SJSA1 (cell line): ENCODE results near the gene TRAF3IP1. TPM values are rescaled to one million over a fixed set of nuclear protein-coding genes. Genes with fewer than 3 reads are reported as not detected.
"Not testable (repeated sequence)": the region's sequence is repeated elsewhere in the genome, so short reads cannot be mapped to it uniquely, and the experiment has no call there.

ENCODE experiments used
- DNase-seq, 2 experiments: peaks; one replicate each; pipeline ENCODE4 v3.0.0-alpha.2; 2015 to 2020; ENCODE audit warnings: low spot score in 2 of 2, low read depth in 1 of 2
- H3K27ac ChIP-seq: fragments of 250-450 bp; sonication (Bioruptor Pico); 2 replicates; pipeline ENCODE4 v1.5.1; 2020; ENCODE audit warnings: mild to moderate bottlenecking, moderate library complexity
- H3K27me3 ChIP-seq: fragments of 250-450 bp; sonication (Bioruptor Pico); replicated peaks from 2 replicates; pipeline ENCODE4 v1.5.1; 2020; ENCODE audit warnings: mild to moderate bottlenecking, moderate library complexity
- H3K36me3 ChIP-seq: fragments of 250-450 bp; sonication (Bioruptor Pico); 2 replicates; pipeline ENCODE4 v1.5.1; 2020; ENCODE audit warnings: mild to moderate bottlenecking
- H3K4me1 ChIP-seq: fragments of 250-450 bp; sonication (Bioruptor Pico); replicated peaks from 2 replicates; pipeline ENCODE4 v1.6.1; 2021; ENCODE audit warnings: mild to moderate bottlenecking
- H3K4me3 ChIP-seq: fragments of 250-450 bp; sonication (Bioruptor Pico); 2 replicates; pipeline ENCODE4 v1.5.1; 2020; ENCODE audit warnings: mild to moderate bottlenecking
- H3K9me3 ChIP-seq: fragments of 250-450 bp; sonication (Bioruptor Pico); replicated peaks from 2 replicates; pipeline ENCODE4 v1.5.1; 2020; ENCODE audit warnings: mild to moderate bottlenecking
- total RNA-seq: library from RNA; depleted of rRNA; stranded (reverse); fragments of >200 nt; shearing (Covaris generic); gene quantifications from 2 replicates; pipeline ENCODE4 v1.2.3, GENCODE V29; 2014

Gene TRAF3IP1
- total RNA-seq, 1 experiment from 2014 or later = 12.7 TPM

DNA sequence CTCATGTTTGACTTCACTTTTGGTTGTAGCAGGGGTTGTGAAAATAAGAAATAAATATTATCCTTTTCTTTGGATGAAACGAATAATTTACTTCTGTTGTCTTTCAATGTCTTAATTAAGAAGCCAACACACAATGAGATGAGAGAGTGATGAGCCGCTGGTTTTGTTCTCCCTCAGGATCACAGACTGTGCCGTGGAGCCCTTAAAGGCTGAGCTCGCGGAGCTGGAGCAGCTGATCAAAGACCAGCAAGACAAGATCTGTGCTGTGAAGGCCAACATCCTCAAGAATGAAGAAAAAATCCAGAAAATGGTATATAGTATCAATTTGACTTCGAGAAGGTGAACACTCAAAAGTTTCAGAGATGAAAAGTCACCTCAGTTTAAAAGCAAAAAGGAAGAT, 78.3 kb downstream of the TRAF3IP1 start:
- H3K9me3 ChIP-seq = no peaks in the 10 kb centered on the region
- peaks cover 5% of the 10 kb centered on the region; the same call in 1 of the 2 replicates for H3K36me3 ChIP-seq
- H3K27me3 ChIP-seq = no peaks in the 10 kb centered on the region
- H3K4me3 ChIP-seq = no peak overlapping the region
- no peaks in the 10 kb centered on the region for H3K4me1 ChIP-seq
- H3K27ac ChIP-seq = no peak overlapping the region
- DNase-seq = no peak

DNA sequence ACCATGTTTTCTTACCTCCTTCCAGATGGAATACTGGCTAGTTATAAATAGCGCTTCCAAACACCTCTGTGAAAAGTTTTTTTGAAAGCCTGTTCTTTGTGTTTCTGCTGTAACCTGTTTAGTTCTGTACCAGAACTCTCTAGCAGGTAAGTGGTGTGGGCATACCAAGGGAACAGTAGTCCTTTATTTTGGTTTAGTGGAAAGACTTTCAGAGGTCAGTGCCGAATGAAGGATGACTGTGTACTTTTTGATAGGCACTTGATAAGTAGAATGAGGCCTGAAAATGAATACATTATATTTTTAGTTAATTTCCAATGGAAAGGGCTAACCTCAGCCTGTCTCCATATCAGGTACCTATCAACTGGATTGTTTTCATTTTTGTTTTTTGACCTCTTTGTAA, 78.8 kb downstream of the TRAF3IP1 start:
- no peak for DNase-seq
- H3K9me3 ChIP-seq = no peaks in the 10 kb centered on the region
- no peak overlapping the region for H3K27ac ChIP-seq
- no peaks in the 10 kb centered on the region for H3K4me1 ChIP-seq
- H3K36me3 ChIP-seq = peaks cover 5% of the 10 kb centered on the region; the same call in 1 of the 2 replicates
- no peaks in the 10 kb centered on the region for H3K27me3 ChIP-seq
- no peak overlapping the region for H3K4me3 ChIP-seq

DNA sequence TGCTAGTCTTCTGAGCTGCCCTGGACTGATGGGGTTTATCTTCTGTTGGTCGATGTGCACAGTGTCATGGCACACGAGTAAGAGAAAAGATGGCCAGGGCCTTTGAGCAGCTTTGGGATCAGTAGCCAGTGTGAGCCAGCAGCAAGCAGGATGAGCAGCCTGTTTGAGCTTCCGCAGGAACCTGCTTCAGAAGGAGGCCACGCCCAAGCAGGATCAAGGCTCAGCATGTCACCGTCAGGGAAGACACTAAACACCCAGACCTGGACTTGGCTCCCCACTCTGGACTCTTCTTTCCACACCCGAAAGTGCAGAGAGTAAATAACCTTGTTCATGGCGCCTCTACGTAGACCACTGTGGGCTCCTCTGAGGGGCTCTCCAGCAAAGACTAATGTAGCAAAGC, 81.2 kb downstream of the TRAF3IP1 start:
- Histone ChIP-seq H3K36me3 (peaks cover 5% of the 10 kb centered on the region; the same call in 1 of the 2 replicates), H3K4me1 (no peaks in the 10 kb centered on the region), H3K9me3 (no peaks in the 10 kb centered on the region), H3K27me3 (no peaks in the 10 kb centered on the region), H3K27ac (no peak overlapping the region), H3K4me3 (no peak overlapping the region)
- no peak for DNase-seq

DNA sequence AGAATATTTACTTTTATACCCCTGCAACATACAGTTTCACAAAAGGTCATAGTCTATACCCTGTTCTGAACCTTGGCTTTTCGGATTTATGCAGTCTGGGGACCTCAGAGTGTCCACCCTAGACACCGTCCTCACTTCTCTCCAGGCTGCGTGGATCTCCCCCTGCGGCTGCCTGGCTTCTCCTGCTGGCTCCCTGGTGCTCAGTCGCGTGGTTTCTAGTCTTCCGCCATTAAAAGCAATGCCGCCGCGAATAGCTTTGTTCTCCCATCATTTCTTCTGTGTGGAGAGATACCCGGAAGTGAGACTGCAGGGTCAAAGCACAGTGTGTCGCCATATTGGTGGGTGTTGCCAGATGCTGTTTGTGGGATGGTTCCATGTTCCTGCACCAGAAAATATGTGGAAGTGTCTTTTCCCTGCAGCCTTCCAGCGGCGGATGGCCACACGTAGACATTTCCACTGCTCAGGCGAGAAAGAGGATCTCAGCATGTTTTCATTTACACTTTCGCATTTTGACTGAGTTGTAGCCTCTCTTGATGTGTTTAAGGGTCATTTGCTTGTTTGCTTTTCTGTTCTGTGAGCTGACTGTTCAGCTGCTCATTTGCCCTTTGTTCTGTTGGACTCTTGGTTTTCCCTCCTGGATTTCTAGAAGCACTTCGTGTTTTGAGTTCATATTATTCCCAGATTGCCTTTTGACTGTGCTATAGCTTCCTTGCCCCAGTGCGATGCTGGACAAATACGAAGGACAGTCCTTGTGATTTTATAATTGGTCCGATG, 83.5 kb downstream of the TRAF3IP1 start:
- no peak for DNase-seq
- no peaks in the 10 kb centered on the region for H3K9me3 ChIP-seq
- H3K27ac ChIP-seq = no peak overlapping the region
- no peaks in the 10 kb centered on the region for H3K4me1 ChIP-seq
- peaks cover 4% of the 10 kb centered on the region; the same call in 1 of the 2 replicates for H3K36me3 ChIP-seq
- H3K27me3 ChIP-seq = no peaks in the 10 kb centered on the region
- no peak overlapping the region for H3K4me3 ChIP-seq

DNA sequence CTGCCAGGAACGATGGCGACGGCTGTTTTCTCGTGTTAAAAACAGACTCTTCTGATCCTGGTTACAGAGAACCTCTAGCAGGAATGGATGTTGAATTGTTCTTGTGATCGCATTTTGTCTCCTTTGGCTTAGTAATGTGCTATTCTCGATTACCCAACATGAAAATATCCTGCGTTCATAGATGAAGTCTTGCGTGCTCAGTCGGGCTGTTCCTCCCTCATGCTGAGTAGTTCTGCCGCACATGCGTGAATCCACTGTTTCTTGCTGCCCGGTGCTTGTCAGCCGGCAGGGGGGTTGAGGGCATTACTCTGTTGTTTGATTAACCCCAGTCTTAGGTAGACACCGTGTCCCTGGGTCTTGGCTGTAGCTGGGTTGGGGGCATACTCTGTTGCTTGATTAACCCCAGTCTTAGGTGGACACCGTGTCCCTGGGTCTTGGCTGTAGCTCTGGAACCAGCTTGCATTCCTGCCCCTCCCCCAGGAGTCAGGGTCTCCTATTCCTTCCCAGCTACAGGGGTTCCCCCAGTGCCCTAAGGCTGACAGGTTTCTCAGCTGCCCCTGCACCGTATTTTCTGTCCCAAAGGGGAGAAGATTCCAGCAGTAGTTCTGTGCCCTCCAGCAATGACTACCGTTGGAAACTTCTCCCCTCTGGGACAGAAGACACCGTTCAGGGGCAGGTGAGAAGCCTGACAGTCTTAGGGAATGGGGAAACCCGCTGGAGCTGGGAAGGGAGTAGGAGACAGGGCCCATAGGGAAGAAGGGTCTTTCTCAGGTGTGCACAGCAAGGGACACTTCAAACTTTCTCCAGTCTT, 84.3 kb downstream of the TRAF3IP1 start:
- Histone ChIP-seq H3K36me3 (no peaks in the 10 kb centered on the region), H3K4me1 (no peaks in the 10 kb centered on the region), H3K27me3 (no peaks in the 10 kb centered on the region), H3K27ac (no peak overlapping the region), H3K9me3 (no peaks in the 10 kb centered on the region), H3K4me3 (no peak overlapping the region)
- DNase-seq = no peak

DNA sequence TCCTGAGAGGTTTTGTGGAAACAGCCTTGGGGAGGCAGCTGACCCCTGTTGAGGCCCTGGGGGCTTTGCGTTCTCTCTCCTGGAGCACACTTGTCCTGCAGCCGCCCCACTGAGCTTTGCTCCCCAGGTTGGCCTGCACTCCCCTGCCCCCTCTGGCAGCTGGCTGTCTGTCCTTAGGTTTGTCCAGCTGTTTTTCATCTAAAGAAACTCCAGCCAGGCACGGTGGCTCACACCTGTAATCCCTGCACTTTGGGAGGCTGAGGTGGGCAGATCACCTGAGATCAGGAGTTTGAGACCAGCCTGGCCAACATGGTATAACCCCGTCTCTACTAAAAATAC, 84.9 kb downstream of the TRAF3IP1 start:
- not testable (repeated sequence) for H3K4me3 ChIP-seq, H3K9me3 ChIP-seq, DNase-seq, H3K4me1 ChIP-seq, H3K27ac ChIP-seq, H3K36me3 ChIP-seq, H3K27me3 ChIP-seq

DNA sequence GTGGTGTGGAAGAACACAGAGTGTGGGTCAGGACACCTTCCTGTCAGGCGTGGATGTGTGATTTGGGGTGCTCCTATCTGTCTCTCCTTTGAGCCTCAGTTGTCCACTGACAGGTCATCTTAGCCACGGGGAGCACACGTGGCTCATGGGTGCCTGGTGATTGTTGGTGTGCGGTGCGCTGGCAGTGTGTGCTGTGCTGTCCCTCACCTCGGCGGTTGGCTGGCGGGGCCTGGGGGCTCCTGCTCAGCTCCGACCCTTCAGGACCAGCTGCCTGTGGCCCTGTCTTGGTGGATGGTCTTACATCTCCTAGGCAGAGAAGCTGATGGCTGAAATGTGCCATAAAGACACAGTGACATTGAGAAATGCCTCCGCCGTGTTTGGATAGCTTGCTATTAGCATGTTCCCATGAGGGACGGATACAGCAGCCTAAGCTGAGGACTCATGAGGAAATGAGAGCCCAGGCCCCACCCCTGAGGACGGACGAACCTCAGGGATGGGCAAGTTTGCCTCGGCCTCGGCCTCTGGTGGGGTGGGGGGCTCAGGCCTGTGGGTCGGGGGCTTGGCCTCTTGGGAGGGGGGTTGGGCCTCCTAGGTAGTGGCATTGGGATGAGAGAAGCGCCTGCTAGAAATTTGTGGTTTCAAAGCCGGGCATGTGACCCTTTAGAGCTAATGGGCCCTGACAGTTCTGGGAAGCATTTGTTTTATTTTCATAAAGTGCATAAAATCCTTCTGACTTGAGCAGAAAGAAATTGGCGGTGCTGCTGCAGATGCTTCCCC, 86.1 kb downstream of the TRAF3IP1 start:
- no peak for DNase-seq
- H3K27me3 ChIP-seq = no peaks in the 10 kb centered on the region
- H3K4me3 ChIP-seq = no peak overlapping the region
- H3K27ac ChIP-seq = no peak overlapping the region
- H3K36me3 ChIP-seq = no peaks in the 10 kb centered on the region
- no peaks in the 10 kb centered on the region for H3K4me1 ChIP-seq
- no peaks in the 10 kb centered on the region for H3K9me3 ChIP-seq

DNA sequence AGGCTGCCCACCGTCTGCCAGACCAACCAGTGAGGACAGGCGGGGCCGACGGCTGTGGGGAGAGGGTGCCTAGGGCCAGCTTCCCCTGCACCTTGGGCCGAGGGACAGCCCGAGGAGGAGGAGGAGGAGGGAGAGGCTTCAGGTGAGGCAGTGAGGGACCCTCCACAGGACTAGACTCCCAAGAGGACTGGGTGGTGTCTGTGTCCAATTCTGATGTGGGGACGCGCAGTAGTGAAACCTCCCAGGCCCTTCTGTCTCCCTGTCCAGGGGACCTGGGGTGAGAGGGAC, 86.6 kb downstream of the TRAF3IP1 start:
- H3K4me3 ChIP-seq = no peak overlapping the region
- DNase-seq = no peak
- no peak overlapping the region for H3K27ac ChIP-seq
- no peaks in the 10 kb centered on the region for H3K36me3 ChIP-seq
- H3K27me3 ChIP-seq = no peaks in the 10 kb centered on the region
- no peaks in the 10 kb centered on the region for H3K4me1 ChIP-seq
- H3K9me3 ChIP-seq = no peaks in the 10 kb centered on the region

DNA sequence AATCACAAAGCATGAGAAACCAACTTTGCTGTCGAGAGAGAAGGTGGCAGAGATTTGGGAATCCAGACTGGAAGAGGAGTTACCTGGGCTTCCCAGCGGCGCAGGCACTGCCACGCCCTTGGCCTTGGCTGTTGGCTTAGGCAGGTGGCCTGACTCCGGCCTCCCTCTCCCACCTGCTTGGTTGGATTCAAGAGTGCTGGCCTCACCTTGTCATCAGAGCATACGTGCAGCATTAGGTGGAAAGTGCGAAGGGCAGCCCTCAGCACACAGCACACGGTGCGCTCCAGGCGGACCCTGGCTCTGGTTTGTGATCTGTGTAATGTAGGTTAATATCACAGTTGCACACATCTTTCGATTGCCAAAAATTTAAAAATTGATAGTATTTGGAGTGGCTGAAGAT, 87.2 kb downstream of the TRAF3IP1 start:
- DNase-seq = no peak
- H3K4me3 ChIP-seq = no peak overlapping the region
- H3K27me3 ChIP-seq = no peaks in the 10 kb centered on the region
- H3K36me3 ChIP-seq = no peaks in the 10 kb centered on the region
- H3K27ac ChIP-seq = no peak overlapping the region
- no peaks in the 10 kb centered on the region for H3K9me3 ChIP-seq
- H3K4me1 ChIP-seq = no peaks in the 10 kb centered on the region

DNA sequence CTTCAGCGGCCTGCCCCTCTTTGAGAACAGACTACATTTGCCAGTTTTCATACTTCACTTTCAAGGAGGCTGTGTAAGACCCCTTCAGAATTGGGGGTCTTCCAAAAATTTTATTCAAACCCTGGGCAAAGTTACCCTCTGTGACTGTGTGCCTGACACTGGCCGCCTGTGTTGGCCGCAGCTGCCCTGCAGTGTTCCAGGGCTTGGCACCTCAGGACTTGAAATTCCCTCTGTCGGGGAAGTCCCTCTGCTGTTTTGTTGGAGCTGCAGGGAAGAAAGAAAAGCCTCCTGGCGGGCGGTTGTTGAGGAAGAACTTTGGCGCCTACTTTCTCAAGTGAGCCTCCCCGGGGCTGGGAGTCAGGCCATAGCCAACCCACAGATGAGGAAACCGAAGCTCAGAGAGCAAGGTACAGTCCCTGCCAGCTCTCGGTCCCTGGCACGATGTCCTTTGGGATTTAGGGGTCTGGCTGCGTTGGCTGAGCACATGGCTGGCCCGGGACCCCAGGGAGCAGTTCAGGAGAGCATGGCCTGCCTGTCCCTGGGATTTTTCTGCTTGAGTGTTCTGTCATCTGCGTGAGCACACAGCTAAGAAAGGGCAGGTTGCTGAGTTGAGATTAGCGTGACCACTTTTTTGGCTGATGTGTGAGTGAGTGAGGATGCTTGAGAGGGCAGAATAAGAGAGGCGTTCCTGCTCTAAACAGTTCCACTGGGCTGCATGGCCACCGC, 88.5 kb downstream of the TRAF3IP1 start:
- H3K27me3 ChIP-seq = no peaks in the 10 kb centered on the region
- no peaks in the 10 kb centered on the region for H3K36me3 ChIP-seq
- DNase-seq = no peak
- no peaks in the 10 kb centered on the region for H3K9me3 ChIP-seq
- no peaks in the 10 kb centered on the region for H3K4me1 ChIP-seq
- H3K4me3 ChIP-seq = no peak overlapping the region
- H3K27ac ChIP-seq = no peak overlapping the region

DNA sequence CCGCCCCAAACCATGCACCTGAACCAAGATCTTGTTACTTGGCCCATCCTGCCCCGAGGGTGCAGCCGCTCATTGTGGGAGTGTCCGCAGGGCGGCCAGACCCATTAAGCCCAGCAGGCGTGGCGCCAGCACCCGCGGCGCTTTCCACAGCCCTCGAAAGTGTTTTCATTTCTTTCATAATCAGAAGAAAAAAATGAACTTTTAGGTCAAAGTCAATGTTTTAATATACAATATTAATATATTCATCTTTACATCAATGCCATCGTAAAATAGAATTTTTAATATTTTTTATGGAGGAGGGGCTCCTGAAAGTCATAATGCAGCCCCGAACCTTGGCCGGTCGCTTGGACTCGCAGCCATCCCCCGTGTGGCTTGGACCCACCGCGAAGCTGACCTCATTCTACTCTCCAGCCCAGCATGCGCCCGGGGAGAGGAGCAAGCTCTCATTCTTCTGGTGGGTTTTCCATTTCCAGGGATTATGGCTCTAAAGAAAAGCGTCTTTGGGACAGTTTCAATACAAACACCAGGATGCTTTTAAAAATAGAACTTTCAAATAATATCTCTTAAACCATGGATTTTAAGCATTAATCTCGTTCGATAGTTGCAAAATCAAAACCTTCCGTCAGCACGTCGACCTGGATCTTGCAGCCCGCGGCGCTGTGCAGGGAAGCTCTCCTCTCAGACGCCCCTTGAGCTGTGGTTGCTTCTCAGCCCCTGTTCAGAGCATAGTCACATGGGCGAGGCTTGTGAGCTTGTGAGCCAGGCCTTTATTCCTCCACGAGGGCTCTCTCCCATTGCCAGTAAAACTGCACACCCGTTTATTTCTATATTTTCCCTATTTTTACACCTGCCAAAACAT, 89.3 kb downstream of the TRAF3IP1 start:
- H3K27me3 ChIP-seq = no peaks in the 10 kb centered on the region
- H3K9me3 ChIP-seq = no peaks in the 10 kb centered on the region
- no peaks in the 10 kb centered on the region for H3K4me1 ChIP-seq
- H3K36me3 ChIP-seq = no peaks in the 10 kb centered on the region
- no peak overlapping the region for H3K27ac ChIP-seq
- no peak for DNase-seq
- no peak overlapping the region for H3K4me3 ChIP-seq

DNA sequence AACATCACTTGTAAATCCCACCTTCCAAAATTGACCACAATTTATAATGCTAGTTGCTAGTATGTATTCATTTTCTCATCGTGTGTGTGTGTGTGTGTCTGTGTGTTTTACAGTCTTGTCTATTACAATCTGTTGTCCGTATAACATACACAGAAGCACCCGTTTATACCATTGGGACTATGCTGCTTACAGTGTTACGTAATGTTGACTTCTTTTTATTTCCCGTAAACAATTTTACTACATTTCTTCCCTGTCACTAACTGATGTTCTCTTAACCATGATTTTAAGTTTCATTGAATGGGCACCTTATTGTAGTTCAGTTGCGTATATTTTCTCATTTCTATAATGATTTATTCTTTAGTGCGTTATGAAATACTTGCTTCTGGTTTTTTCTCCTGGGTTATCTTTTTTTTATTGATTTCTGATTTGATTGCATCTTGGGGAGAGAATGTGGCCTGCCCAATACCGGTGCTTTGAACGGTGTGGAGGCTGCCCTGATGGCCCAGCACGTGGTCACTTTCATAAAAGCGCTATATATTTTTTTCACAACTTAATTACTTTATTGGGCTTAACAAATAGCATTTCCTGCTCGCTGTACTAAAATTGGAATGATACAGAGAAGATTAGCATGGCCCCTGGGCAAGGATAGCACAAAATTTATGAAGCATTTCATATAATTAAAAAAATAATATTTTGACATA, 91.9 kb downstream of the TRAF3IP1 start:
- H3K27ac ChIP-seq = no peak overlapping the region
- H3K4me3 ChIP-seq = no peak overlapping the region
- no peak for DNase-seq

More for the DNA sequence above, 91.9 kb downstream of the TRAF3IP1 start:
- Histone ChIP-seq H3K9me3 (no peaks in the 10 kb centered on the region), H3K36me3 (no peaks in the 10 kb centered on the region), H3K4me1 (no peaks in the 10 kb centered on the region), H3K27me3 (no peaks in the 10 kb centered on the region)
